ENCODE results near the gene DICER1.
"Not testable (repeated sequence)": the region's sequence is repeated elsewhere in the genome, so short reads cannot be mapped to it uniquely, and the experiment has no call there.

The DICER1 gene

GRCh38 chr14:95183532-95184412 lies 26.4 kb upstream of the DICER1 start:
- no peak for DNase-seq

- DNase-seq, result no peak
Observed at GRCh38 chr14:95183082-95183481, 25.8 kb upstream of the DICER1 start.

- no peak for DNase-seq
Observed at GRCh38 chr14:95182379-95182778, 25.1 kb upstream of the DICER1 start.

- no peak for DNase-seq
Observed at GRCh38 chr14:95180966-95181741, 23.8 kb upstream of the DICER1 start.

DNA sequence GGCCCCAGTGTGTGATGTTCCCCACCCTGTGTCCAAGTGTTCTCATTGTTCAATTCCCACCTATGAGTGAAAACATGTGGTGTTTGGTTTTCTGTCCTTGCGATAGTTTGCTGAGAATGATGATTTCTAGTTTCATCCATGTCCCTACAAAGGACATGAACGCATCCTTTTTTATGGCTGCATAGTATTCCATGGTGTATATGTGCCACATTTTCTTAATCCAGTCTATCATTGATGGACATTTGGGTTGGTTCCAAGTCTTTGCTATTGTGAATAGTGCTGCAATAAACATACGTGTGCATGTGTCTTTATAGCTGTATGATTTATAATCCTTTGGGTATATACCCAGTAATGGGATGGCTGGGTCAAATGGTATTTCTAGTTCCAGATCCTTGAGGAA lies 18.3 kb upstream of the DICER1 start:
- not testable (repeated sequence) for DNase-seq

- DNase-seq, result no peak
Observed at GRCh38 chr14:95174184-95174792, 17.0 kb upstream of the DICER1 start.

GRCh38 chr14:95173518-95173917 lies 16.2 kb upstream of the DICER1 start:
- no peak for DNase-seq

- no peak for DNase-seq
Observed at GRCh38 chr14:95167177-95167576, 9.8 kb upstream of the DICER1 start.

DNA sequence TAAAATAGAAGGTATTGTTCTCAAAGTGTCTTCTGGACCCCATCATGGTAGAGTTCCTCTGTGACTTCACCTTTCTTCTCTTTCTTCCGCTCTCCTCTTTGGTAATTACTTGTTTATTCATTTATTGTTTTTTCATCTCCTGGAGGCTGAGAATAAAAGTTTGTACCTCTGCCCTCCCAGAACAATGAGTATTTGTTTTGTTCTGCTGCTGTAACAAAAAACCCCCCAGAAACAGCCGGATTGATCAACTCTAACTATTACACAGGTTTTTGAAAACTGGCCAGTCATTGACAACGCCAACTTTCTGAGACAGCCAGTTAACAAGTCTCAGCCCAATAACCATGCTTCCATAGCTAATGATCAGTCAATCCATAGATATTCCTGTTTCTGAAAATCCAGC lies 8.2 kb upstream of the DICER1 start:
- DNase-seq, result no peak

GRCh38 chr14:95164506-95164905 lies 7.2 kb upstream of the DICER1 start:
- DNase-seq, result no peak

DNA sequence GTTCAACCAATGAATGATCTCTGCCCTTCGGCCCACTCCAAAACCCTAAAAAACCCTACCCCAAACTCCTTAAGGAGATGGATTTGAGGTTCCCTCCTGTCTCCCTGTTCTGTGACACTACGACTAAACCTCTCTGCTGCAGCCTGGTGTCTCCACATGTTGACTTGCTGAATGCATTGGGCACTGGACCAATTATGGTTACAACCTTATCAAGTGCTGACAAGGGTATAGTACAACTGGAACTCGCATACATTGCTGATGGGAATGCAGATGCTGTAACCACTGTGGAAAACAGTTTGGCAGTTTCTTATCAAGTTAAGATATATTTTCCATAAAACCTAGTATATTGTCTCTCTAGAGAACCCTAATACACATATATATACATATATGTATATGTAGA lies 6.3 kb upstream of the DICER1 start:
- DNase-seq, result no peak

GRCh38 chr14:95163132-95163531 lies 5.8 kb upstream of the DICER1 start:
- no peak for DNase-seq

- no peak for DNase-seq
Observed at GRCh38 chr14:95162641-95163040, 5.3 kb upstream of the DICER1 start.

GRCh38 chr14:95157048-95157326 lies 342 bp downstream of the DICER1 start:
- no peak for DNase-seq

- DNase-seq, result peak; percentile 52
Observed at GRCh38 chr14:95156161-95157047, 925 bp downstream of the DICER1 start.

- DNase-seq, result no peak
Observed at GRCh38 chr14:95155045-95155444, 2.3 kb downstream of the DICER1 start.

DNA sequence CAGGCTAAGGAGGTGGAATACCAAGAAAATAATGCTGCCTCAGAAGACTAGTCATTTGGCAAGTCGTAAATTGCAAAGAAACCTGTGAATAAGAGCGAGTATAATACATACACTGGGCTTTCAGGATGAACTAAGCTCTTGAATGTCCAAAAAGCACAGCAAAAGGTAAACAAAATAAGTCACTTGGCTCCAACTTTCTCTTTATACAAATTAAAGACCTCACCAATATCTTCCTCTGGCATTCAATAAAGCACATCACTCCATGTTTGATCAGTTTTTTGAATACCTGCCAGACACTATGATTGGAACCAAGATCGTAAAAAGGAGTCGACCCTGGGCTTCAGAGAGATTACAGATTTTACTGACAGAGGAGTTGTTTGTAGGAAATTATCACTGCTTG lies 3.5 kb downstream of the DICER1 start:
- DNase-seq, result no peak

DNA sequence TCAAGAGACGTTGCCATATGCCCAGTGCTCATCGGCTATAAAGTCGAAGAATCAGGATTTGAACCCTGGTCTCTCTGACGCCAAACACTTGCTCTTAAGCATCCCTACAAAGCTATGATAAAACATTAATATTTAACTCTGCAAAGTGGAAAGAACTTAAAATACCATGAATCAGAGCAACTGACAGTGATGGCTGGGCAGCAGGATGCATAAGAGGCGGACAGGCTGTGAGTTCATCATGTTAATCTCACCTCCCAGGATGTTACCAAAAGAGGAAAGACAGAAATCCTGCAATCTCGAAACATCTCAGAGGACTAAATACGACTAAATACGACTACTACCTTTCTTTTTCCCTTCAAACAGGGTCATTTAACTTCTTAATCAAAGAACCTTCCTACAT lies 5.8 kb downstream of the DICER1 start:
- DNase-seq, result no peak

- no peak for DNase-seq
Observed at GRCh38 chr14:95150910-95151309, 6.4 kb downstream of the DICER1 start.

DNA sequence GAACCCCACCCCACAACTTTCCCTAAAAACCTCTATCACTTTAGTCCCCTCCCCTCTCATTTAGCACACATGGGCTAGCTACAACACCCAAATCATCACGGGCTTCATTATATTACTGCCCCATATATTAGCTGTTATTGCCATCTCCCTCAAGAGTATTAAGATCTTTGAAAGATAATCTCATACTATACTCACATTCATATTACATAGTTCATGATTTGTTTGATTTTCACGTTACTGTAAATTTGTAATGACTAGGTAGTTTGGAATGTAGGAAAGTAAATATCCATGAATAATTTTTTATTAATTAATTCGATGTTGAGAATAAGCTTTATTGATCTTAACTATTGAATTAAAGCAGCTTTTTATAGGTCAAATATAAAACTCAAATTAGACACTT lies 7.9 kb downstream of the DICER1 start:
- DNase-seq, result no peak

DNA sequence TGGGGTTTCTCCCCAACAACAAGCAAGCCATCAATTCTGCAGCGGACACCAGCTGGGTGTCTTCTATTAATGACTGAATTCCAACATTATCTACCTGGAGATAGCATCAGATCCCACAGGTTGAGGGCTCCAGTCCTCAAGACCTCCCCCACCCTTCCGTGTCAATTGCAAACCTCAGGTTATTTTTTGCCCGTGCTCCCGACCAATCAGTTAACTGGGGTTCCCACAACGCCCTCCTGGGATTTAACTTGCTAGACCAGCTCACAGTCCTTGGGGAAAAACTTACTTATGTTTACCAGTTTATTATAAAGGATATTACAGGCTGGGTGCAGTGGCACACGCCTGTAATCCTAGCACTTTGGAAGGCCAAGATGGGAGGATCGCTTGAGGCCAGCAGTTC lies 9.7 kb downstream of the DICER1 start:
- no peak for DNase-seq

GRCh38 chr14:95146079-95146771 lies 11.1 kb downstream of the DICER1 start:
- no peak for DNase-seq

Measured in right hindlimb (tissue), 1 donor.